HG02840 (cell line): ENCODE results near the gene KLHL12.
"Not testable (repeated sequence)": the region's sequence is repeated elsewhere in the genome, so short reads cannot be mapped to it uniquely, and the experiment has no call there.

Experiments
- ATAC-seq: cut with Tn5 transposase; IDR thresholded peaks from one replicate; pipeline ENCODE4 v1.9.1; 2021; ENCODE audit warnings: mild to moderate bottlenecking, moderate library complexity, moderate number of reproducible peaks; ENCODE audit not compliant: unreplicated experiment, low FRiP score

The KLHL12 gene

DNA sequence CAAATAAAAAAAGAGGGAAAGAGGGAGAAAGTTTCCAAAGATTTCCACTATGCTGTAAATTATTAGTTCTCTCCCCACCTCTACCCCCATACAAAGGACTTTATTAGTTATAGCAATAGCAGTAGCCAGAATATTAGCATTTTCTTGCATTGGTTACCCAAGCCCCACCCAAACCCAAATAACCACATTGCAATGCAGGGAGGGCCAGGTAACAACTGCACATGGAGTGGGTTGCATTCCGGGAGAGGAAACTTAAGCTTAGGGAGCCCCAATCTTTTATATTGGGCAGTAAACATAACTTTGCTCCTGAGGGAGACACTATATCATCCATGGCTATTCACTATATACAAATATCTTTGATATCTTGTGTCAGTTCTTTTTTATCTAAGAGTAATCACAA is 25.1 kb upstream of the KLHL12 start:
- no peak for ATAC-seq

DNA sequence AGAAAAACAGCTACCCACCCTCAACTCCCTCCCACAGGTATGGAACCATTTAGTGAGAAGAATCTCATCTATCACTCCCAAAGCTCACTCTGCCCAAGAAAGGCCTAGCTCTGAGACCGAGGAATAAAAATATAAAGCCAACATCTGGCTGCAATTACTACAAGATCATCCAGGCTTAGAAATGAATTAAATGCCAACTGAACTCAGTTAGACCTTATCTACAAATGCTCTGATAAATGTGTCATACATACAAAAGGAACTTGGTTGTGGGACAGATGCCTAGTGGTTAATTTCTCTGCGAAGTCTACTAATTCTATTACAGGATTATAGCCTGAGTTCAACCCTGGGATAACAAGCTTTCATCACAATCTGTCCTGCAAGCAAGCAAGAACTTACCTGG is 24.4 kb upstream of the KLHL12 start:
- ATAC-seq, result no peak

GRCh38 chr1:202945483-202945882 is 18.4 kb upstream of the KLHL12 start:
- ATAC-seq, result no peak

- ATAC-seq, result no peak
Observed at GRCh38 chr1:202944438-202944921, 17.4 kb upstream of the KLHL12 start.

DNA sequence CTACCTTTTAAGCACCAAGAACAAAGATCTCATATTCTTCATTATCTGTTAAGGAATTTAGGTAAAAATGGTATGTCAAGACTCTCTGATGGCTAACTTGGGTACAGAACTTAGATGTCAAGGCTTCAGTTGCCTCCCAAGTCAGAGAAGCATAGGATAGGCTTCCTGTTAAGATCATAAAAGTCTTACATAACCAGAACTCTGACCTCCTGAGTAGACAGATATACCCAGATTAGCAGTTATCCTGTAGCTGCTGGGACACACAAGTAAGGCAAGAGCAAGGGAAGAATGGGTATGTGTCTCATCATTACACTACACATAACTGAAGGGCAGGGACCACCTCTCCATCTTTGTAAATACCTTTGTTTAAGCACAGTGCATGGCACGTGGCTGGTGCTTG is 15.4 kb upstream of the KLHL12 start:
- ATAC-seq, result no peak

DNA sequence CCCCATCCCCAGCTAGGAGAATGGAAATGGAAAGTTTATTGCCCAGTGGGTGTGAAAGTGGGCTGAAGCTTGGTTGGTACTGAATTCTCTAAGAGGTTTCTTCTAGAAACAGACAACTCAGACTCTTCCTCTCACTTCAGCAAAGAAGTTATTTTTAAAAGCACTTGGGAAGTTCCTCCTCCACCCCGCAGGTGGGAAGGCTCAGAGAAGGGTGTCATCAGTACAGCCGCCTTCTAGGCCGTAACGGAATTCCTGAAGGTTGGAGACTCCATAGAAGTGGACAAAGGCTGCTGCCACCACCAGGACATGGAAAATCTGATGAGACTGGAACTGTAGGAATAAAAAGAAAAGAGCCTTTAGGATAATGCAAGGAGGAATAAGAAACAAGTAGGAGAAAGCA is 14.3 kb upstream of the KLHL12 start:
- ATAC-seq, result no peak

DNA sequence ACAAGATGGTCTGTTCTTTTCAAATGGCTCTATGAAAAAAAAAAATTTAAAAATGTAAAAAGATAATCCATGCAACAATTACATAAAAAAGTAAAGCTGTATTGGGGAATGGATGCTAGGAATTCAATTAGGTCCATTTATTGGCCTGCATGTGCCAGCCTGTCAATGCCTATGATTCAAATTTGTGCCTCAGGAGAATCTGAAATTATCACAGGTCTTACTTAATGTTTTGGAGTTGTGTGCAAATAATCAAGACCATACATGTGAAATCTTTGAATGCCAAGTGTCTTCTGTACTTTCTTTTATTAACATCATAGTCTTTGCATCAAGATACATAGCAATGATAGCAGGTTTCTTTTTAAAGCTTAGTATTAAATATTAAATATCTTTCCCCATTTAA is 13.5 kb upstream of the KLHL12 start:
- ATAC-seq, result no peak

- no peak for ATAC-seq
Observed at GRCh38 chr1:202938287-202938925, 11.4 kb upstream of the KLHL12 start.

- ATAC-seq, result not testable (repeated sequence)
Observed at GRCh38 chr1:202936409-202936808, 9.4 kb upstream of the KLHL12 start.

DNA sequence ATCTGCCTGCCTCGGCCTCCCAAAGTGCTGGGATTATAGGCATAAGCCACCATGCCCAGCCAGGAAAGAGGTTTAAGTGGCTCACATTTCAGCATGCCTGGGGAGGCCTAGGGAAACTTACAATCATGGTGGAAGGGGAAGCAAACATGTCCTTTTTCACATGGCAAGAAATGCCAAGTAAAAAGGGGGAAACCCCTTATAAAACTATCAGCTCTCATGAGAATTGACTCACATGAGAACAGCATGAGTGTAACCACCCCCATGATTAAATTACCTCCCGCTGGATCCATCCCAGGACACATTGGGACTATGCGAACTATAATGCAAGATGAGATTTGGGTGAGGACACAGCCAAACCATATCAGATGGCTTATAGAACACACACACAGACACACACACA is 8.8 kb upstream of the KLHL12 start:
- ATAC-seq, result no peak

DNA sequence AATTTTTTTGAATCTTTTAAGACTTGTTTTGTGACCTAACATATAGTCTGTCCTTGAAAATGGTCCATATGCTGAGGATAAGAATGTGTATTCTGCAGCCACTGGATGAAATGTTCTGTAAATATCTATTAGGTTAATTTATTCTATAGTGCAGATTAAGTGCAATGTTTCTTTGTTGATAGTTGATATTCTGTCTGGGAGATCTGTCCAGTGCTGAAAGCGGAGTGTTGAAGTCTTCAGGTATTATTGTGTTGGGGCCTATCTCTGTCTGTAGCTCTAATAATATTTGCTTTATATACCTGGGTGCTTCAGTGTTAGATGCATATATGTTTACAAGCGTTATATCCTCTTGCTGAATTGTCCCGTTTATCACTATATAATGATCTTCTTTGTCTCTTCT is 7.7 kb upstream of the KLHL12 start:
- no peak for ATAC-seq

- ATAC-seq, result no peak
Observed at GRCh38 chr1:202932476-202932875, 5.4 kb upstream of the KLHL12 start.

GRCh38 chr1:202923533-202923932 is 3.5 kb downstream of the KLHL12 start:
- ATAC-seq, result no peak

- no peak for ATAC-seq
Observed at GRCh38 chr1:202919615-202920014, 7.4 kb downstream of the KLHL12 start.

DNA sequence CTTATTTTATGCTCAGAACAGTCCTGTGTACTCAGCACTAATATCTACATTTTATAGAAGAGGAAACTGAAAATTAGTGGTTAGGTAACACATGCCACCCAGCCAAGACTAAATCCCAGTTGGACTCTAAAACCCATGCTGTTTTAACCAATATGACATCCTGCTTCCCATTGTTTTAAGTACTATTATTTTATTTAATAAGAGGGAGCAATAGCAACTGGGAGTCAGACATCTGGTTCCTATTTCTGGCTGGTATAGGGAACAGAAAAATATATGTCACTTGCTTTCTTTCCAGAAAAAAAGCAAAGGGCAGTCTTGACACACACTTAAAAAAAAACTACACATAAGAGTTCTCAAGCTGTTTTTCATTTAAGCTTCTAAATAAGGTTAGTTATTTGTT is 11.9 kb downstream of the KLHL12 start:
- ATAC-seq, result no peak

DNA sequence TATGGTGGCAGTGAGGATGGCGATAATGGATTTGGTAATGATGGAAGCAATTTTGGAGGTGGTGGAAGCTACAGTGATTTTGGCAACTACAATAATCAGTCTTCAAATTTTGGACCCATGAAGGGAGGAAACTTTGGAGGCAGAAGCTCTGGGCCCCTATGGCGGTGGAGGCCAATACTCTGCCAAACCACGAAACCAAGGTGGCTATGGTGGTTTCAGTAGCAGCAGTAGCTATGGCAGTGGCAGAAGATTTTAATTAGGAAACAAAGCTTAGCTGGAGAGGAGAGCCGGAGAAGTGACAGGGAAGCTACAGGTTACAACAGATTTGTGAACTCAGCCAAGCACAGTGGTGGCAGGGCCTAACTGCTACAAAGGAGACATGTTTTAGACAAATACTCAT is 14.6 kb downstream of the KLHL12 start:
- ATAC-seq, result not testable (repeated sequence)

DNA sequence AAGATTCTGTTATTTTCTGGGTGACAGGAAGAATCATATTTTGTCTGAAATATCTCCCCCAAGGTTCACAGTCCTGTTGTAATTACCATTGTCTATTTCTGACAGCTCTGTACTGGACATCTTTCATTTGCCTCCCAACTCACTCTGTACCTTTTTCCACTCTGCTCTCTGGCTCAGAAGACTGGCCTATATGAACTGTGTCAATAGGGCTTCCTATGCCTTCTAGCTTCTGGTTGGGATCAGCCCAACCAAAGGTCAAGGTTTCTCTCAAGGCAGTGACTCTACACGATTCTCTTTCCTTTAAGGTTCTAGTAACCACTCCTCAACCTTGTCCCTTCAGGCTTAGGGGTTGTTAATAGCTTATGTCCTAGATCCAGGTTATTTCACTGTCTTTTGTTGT is 17.5 kb downstream of the KLHL12 start:
- no peak for ATAC-seq

DNA sequence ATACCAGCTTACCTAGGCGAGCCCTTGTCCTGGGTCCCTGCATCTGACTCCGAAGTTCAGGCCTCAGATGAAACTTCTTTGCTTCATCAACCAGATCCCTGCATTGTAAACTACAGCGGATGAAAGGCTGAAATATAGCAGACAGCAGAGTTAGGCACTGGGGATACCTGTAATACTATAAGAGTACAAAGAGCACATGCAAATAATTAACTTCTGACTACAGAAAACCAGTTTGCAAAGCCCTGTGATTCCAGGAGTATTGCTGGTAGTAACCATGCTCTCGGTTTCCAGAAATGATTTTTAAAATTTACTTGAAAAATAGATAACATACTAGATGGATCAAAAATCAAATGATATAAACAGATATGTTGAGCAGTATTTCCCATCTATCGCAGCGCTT is 18.0 kb downstream of the KLHL12 start:
- ATAC-seq, result no peak

DNA sequence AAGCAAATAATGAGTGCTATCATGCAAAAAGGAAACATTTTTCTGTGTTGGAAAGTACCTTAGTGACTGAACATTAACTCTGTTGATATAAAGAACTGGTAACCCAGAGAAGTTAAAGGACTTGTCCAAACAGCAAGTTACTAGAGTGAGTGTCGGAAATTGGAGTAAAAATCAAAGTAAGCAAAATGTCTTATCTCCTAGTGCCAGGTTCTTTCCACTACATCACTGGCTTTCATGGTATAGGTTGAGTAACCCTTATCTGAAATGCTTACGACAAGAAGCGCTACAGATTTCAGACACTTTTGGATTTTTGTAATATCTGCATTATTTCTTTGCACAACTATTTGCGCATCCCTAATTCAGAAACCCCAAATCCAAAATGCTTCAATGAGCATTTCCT is 21.7 kb downstream of the KLHL12 start:
- no peak for ATAC-seq

DNA sequence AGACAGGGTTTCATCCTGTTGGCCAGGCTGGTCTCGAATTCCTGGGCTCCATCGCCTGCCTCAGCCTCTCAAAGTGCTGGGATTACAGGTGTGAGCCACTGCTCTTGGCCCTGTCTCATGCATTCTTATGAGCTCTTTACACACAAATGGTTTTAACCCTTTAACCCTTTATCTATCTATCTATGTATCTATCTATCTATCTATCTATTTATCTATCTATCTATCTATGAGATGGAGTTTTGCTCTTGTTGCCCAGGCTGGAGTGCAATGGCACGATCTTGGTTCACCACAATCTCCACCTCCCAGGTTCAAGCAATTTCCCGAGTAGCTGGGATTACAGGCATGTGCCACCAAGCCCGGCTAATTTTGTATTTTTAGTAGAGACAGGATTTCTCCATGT is 23.2 kb downstream of the KLHL12 start:
- not testable (repeated sequence) for ATAC-seq

GRCh38 chr1:202901555-202901954 is 25.5 kb downstream of the KLHL12 start:
- ATAC-seq, result no peak

- ATAC-seq, result no peak
Observed at GRCh38 chr1:202892501-202892900, 34.5 kb downstream of the KLHL12 start.

DNA sequence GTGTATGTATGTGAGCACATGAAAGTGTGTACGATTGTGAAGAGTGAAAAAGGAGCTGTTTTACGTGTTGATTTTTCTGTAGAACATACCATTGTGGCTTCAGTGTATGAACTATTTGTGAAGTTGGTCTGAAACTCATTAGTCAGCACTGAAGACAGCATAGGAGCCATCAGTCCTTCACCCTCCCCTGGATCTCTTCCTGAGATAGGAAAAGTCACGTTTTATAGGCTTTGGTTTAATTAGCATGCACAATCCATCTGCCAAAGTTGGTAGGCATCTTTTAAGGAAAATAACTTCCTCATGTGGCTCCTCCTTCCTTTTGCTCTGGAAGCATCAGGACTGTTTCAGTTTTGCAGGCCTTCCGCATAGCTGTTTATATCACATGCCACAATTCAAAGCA is 36.6 kb downstream of the KLHL12 start:
- ATAC-seq, result no peak
